Measurements from ENCODE around the gene SALL4.

- TF ChIP-seq CTCF (IDR thresholded peaks at IDR 0.05; ENCODE audit: insufficient read depth, low read length) (no peak), GABPA (IDR thresholded peaks at IDR 0.05; ENCODE audit: low read depth) (no peak), POLR2AphosphoS5 (IDR thresholded peaks at IDR 0.05; ENCODE audit: low read depth) (no peak)
- TF ChIP-seq, protein P1, sequence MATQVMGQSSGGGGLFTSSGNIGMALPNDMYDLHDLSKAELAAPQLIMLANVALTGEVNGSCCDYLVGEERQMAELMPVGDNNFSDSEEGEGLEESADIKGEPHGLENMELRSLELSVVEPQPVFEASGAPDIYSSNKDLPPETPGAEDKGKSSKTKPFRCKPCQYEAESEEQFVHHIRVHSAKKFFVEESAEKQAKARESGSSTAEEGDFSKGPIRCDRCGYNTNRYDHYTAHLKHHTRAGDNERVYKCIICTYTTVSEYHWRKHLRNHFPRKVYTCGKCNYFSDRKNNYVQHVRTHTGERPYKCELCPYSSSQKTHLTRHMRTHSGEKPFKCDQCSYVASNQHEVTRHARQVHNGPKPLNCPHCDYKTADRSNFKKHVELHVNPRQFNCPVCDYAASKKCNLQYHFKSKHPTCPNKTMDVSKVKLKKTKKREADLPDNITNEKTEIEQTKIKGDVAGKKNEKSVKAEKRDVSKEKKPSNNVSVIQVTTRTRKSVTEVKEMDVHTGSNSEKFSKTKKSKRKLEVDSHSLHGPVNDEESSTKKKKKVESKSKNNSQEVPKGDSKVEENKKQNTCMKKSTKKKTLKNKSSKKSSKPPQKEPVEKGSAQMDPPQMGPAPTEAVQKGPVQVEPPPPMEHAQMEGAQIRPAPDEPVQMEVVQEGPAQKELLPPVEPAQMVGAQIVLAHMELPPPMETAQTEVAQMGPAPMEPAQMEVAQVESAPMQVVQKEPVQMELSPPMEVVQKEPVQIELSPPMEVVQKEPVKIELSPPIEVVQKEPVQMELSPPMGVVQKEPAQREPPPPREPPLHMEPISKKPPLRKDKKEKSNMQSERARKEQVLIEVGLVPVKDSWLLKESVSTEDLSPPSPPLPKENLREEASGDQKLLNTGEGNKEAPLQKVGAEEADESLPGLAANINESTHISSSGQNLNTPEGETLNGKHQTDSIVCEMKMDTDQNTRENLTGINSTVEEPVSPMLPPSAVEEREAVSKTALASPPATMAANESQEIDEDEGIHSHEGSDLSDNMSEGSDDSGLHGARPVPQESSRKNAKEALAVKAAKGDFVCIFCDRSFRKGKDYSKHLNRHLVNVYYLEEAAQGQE (IDR thresholded peaks at IDR 0.05; ENCODE audit: insufficient replicate concordance, low read depth): no peak
These were observed at the start of gene SALL4 for GRCh38 chr20:51802170-51802751.

Data from HL-60 (cell line).